HepG2 (cell line): Measurements from ENCODE around the gene SUSD3. TPM values are rescaled to one million over a fixed set of nuclear protein-coding genes. Genes with fewer than 3 reads are reported as not detected.
A peak's percentile ranks its signal among the peaks of the same experiment; 100 is the strongest.

Experiments used
- ATAC-seq: fragments of 200-7000 bp; cut with Tn5 transposase; 3 replicates; pipeline ENCODE4 v1.9.1; 2020; ENCODE audit warnings: mild to moderate bottlenecking, moderate library complexity
- BruUV-seq: library from RNA; stranded (reverse); fragments of 400-500 nt; replicated peaks from 2 replicates; lab custom pipeline; 2021; lab: Mats Ljungman, UMichigan
- CTCF ChIA-PET: fragments of 300-600 bp; formaldehyde crosslinking; extraction: SDS; loops from one replicate; lab custom pipeline; 2021; ENCODE audit warnings: low total read pairs, inconsistent platforms, low intra/inter-chr PET ratio; lab: Yijun Ruan, JAX
- POLR2A ChIA-PET: fragments of 350-600 bp; sonication (Branson Sonifier 250); formaldehyde crosslinking; loops from one replicate; lab custom pipeline; 2020; ENCODE audit warnings: antibody characterized with exemption, inconsistent platforms; lab: Yijun Ruan, JAX
- DNase-seq: peaks from one replicate; pipeline ENCODE4 v3.0.0-alpha.2; 2015; ENCODE audit warnings: low spot score
- FAIRE-seq: peaks from 3 replicates; lab custom pipeline; 2011; peaks lifted over from hg19 to GRCh38; lab: Jason Lieb, UNC
- H2AFZ ChIP-seq: one replicate; pipeline ENCODE4 v1.6.1; 2011; ENCODE audit warnings: low read length, inconsistent platforms
- H3K27ac ChIP-seq: fragments of 300-600 bp; 3 replicates; pipeline ENCODE4 v1.8.0; 2011; ENCODE audit warnings: mixed run types, mild to moderate bottlenecking, mixed read lengths, low read length, inconsistent platforms; ENCODE audit not compliant: insufficient read depth; ENCODE audit errors: extremely low read length
- H3K27me3 ChIP-seq, 2 experiments: fragments of 200-600 bp in 1 of 2; 2 replicates in 1 of 2; 3 replicates in 1 of 2; pipeline versions ENCODE4 v1.6.0 to v1.8.0; 2011; ENCODE audit warnings: low read length in 2 of 2, mild to moderate bottlenecking in 2 of 2, moderate library complexity in 2 of 2, inconsistent platforms in 1 of 2; ENCODE audit not compliant: insufficient read depth in 2 of 2, control insufficient read depth in 1 of 2
- H3K36me3 ChIP-seq, 2 experiments: fragments of 200-600 bp in 1 of 2; replicated peaks in 1 of 2; 2 replicates in 1 of 2; 3 replicates in 1 of 2; pipeline versions ENCODE4 v1.5.1 to v1.8.0; 2011; ENCODE audit warnings: low read length in 2 of 2, inconsistent platforms in 1 of 2; ENCODE audit not compliant: insufficient read depth in 2 of 2, control insufficient read depth in 1 of 2
- H3K4me1 ChIP-seq: 2 replicates; pipeline ENCODE4 v1.5.1; 2012; ENCODE audit warnings: low read length, inconsistent platforms; ENCODE audit not compliant: insufficient read depth
- H3K4me2 ChIP-seq: 2 replicates; pipeline ENCODE4 v1.6.0; 2011; ENCODE audit warnings: low read depth, low read length, inconsistent platforms
- H3K4me3 ChIP-seq, 3 experiments: fragments of 200-600 bp in 1 of 3; sonication (generic), shearing (Covaris generic) in 1 of 3; replicated peaks in 1 of 3; 2 replicates each; pipeline ENCODE4 v1.5.1; 2011 to 2016; ENCODE audit warnings: low read length in 3 of 3, inconsistent platforms in 2 of 3, low read depth in 2 of 3, mild to moderate bottlenecking in 2 of 3, control low read depth in 1 of 3, mixed read lengths in 1 of 3; ENCODE audit not compliant: insufficient read depth in 1 of 3
- H3K79me2 ChIP-seq: one replicate; pipeline ENCODE4 v1.6.1; 2011; ENCODE audit warnings: low read length, inconsistent platforms; ENCODE audit not compliant: insufficient read depth
- H3K9ac ChIP-seq: 2 replicates; pipeline ENCODE4 v1.6.0; 2011; ENCODE audit warnings: mild to moderate bottlenecking, low read depth, low read length, inconsistent platforms; ENCODE audit not compliant: insufficient read depth
- H3K9me3 ChIP-seq: 2 replicates; pipeline ENCODE4 v1.5.1; 2012; ENCODE audit warnings: mild to moderate bottlenecking, low read length
- H4K20me1 ChIP-seq: 2 replicates; pipeline ENCODE4 v1.6.0; 2011; ENCODE audit warnings: inconsistent platforms, mild to moderate bottlenecking, low read length, moderate library complexity; ENCODE audit not compliant: insufficient read depth
- CTCF ChIP-seq: sonication (generic); formaldehyde crosslinking; IDR thresholded peaks from 2 replicates; pipeline ENCODE4 v1.5.0; 2020; ENCODE audit warnings: mild to moderate bottlenecking, missing genetic modification reagents, moderate library complexity
- HNF4A ChIP-seq: sonication (generic); formaldehyde crosslinking; IDR thresholded peaks from 2 replicates; pipeline ENCODE4 v1.4.0; 2020; ENCODE audit warnings: missing genetic modification reagents
- HNF4G ChIP-seq, 2 experiments: sonication (generic) in 1 of 2; formaldehyde crosslinking in 1 of 2; IDR thresholded peaks; 2 replicates each; pipeline versions ENCODE4 v1.4.0 to v1.6.1; 2011 to 2020; ENCODE audit warnings: borderline replicate concordance in 2 of 2, low read depth in 2 of 2, mild to moderate bottlenecking in 2 of 2, low read length in 1 of 2, missing genetic modification reagents in 1 of 2, moderate library complexity in 1 of 2
- PRDM15 ChIP-seq: sonication (generic); formaldehyde crosslinking; IDR thresholded peaks from 2 replicates; pipeline ENCODE4 v1.4.0; 2020; ENCODE audit warnings: missing genetic modification reagents
- TEAD3 ChIP-seq: optimal IDR thresholded peaks from 2 replicates; pipeline ENCODE3; 2016; ENCODE audit warnings: borderline replicate concordance
- YY1 ChIP-seq: IDR thresholded peaks from 2 replicates; pipeline ENCODE4 v1.6.1; 2011; ENCODE audit warnings: low read length, low read depth, moderate library complexity, mild to moderate bottlenecking; ENCODE audit not compliant: insufficient read depth, insufficient replicate concordance
- ZNF687 ChIP-seq: sonication (generic); formaldehyde crosslinking; IDR thresholded peaks from 2 replicates; pipeline ENCODE4 v1.5.1; 2020; ENCODE audit warnings: mild to moderate bottlenecking, missing genetic modification reagents, moderate library complexity
- ZNF749 ChIP-seq: sonication (generic); formaldehyde crosslinking; IDR thresholded peaks from 2 replicates; pipeline ENCODE4 v1.8.0; 2022; ENCODE audit warnings: mild to moderate bottlenecking, missing genetic modification reagents, moderate library complexity, borderline replicate concordance
- ZNF839 ChIP-seq: sonication (generic); formaldehyde crosslinking; IDR thresholded peaks from 2 replicates; pipeline ENCODE4 v1.4.0; 2020; ENCODE audit warnings: missing genetic modification reagents, mild to moderate bottlenecking, borderline replicate concordance
- WGBS: methylation state at CpG from one replicate; pipeline ENCODE4 v1.1.6; 2017; ENCODE audit warnings: low lambda C conversion rate; 5-methylcytosine and 5-hydroxymethylcytosine counted together
- in situ Hi-C: cut with HindIII; loops from 2 replicates; pipeline ENCODE4 v1.10.0; 2017; ENCODE audit warnings: low pct_unique_long_range_greater_than_20kb; ENCODE audit not compliant: extremely low pct_ligation_motif_present
- intact Hi-C: fragments of 100-400 bp; cut with micrococcal nuclease; formaldehyde crosslinking; loops from one replicate; pipeline ENCODE4 v1.10.0; 2022; ENCODE audit not compliant: unreplicated experiment
- polyA plus RNA-seq, 8 experiments: library from polyadenylated mRNA; depleted of rRNA in 3 of 8; stranded (reverse) in 7 of 8; unstranded in 1 of 8; fragments of >200 nt; fragmentation: Illumina TruSeq in 4 of 8; extraction: Trizol in 4 of 8; gene quantifications; 2 replicates each; pipeline versions ENCODE4 v1.2.1 to v1.2.3, GENCODE V29; 2011 to 2016; ENCODE audit warnings: low read depth in 4 of 8, missing spikeins in 1 of 8, mixed read lengths in 1 of 8; ENCODE audit not compliant: insufficient read depth in 1 of 8
- total RNA-seq, 5 experiments: library from RNA; depleted of rRNA; stranded (reverse); fragments of >200 nt; fragmentation: Illumina TruSeq; extraction: Trizol; gene quantifications; 2 replicates each; pipeline ENCODE4 v1.2.3, GENCODE V29; 2016; ENCODE audit warnings: low read depth in 1 of 5
- TF ChIP-seq, protein P1 (sequence below): sonication (generic); formaldehyde crosslinking; IDR thresholded peaks from 2 replicates; pipeline ENCODE4 v1.4.0; 2020; ENCODE audit warnings: missing genetic modification reagents

The SUSD3 gene
- total and polyA plus RNA-seq, 2 of the 13 experiments (the other 11 are each of a cell fraction or from before 2014, with no cell fraction given) = 7.0 to 9.1 TPM

DNA sequence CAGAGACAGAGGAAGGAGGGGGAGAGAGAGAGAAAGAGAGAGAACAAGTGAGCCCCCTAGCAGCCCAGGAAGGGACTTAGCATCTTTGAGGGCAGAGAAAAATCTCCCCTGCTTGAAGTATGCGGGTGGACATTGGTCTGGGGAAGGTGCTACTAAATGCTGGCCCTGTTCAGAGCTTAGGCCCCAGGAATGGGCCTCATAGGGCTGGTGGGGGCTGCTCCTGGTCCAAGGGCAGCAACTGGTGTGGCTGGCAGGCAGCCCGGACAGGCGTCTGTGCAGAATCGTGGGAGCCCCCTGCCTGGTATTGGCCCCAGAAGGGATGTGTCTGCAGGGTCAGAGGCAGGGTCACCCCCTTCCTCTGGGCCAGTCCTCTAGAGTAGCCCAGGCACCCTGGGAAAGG, 47.8 kb upstream of the SUSD3 start:
- Histone ChIP-seq H3K79me2 (no peaks in the 10 kb centered on the region), H3K9me3 (no peaks in the 10 kb centered on the region), H3K4me2 (0 out of 2 replicates have a peak overlapping the region, but pooled peaks have one; percentile 15), H3K27me3 (no peaks in the 10 kb centered on the region), H2AFZ (no peak overlapping the region), H3K36me3 (no peaks in the 10 kb centered on the region), H3K4me1 (peaks cover 12% of the 10 kb centered on the region), H3K4me3 (no peak overlapping the region), H3K9ac (no peak overlapping the region; the same call in 1 of the 2 replicates), H3K27ac (no peak overlapping the region), H4K20me1 (no peaks in the 10 kb centered on the region)
- FAIRE-seq = peak; percentile 47
- in situ Hi-C loops = no loop called here
- peak; percentile 31 for DNase-seq
- 0% methylated on average over 1 of the region's 4 CpGs for WGBS
- intact Hi-C loops = no loop called here
- ChIA-PET POLR2A (no interaction called here), CTCF (no interaction called here)
- ATAC-seq = peak; percentile 92
- BruUV-seq = no TSS peak
- TF ChIP-seq ZNF749 (CRISPR knock-in tag) (no peak), HNF4A (CRISPR knock-in tag) (peak; percentile 31; the same call in 1 of the 2 replicates), ZNF687 (peak; percentile 49), CTCF (CRISPR knock-in tag) (peak; percentile 25; the same call in 1 of the 2 replicates), PRDM15 (CRISPR knock-in tag) (no peak), TEAD3 (CRISPR knock-in tag) (peak; percentile 13), YY1 (no peak), HNF4G (IDR thresholded peaks at IDR 0.05; ENCODE audit: borderline replicate concordance, low read depth, low read length) (0 out of 2 replicates have a peak, but pooled peaks have one; percentile 31), HNF4G (CRISPR knock-in tag; IDR thresholded peaks at IDR 0.05; ENCODE audit: borderline replicate concordance, low read depth) (no peak), ZNF839 (no peak)
- TF ChIP-seq, protein P1, sequence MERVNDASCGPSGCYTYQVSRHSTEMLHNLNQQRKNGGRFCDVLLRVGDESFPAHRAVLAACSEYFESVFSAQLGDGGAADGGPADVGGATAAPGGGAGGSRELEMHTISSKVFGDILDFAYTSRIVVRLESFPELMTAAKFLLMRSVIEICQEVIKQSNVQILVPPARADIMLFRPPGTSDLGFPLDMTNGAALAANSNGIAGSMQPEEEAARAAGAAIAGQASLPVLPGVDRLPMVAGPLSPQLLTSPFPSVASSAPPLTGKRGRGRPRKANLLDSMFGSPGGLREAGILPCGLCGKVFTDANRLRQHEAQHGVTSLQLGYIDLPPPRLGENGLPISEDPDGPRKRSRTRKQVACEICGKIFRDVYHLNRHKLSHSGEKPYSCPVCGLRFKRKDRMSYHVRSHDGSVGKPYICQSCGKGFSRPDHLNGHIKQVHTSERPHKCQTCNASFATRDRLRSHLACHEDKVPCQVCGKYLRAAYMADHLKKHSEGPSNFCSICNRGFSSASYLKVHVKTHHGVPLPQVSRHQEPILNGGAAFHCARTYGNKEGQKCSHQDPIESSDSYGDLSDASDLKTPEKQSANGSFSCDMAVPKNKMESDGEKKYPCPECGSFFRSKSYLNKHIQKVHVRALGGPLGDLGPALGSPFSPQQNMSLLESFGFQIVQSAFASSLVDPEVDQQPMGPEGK (CRISPR knock-in tag) = peak; percentile 69
